HepG2 (cell line): Measurements from ENCODE around the gene COL9A3. TPM values are rescaled to one million over a fixed set of nuclear protein-coding genes. Genes with fewer than 3 reads are reported as not detected.

ENCODE experiments used
- ELF4 ChIP-seq: sonication (generic); formaldehyde crosslinking; IDR thresholded peaks from 2 replicates; pipeline ENCODE4 v1.5.0; 2020; ENCODE audit warnings: missing genetic modification reagents, mild to moderate bottlenecking, moderate library complexity, borderline replicate concordance
- HES4 ChIP-seq: sonication (generic); formaldehyde crosslinking; IDR thresholded peaks from 2 replicates; pipeline ENCODE4 v1.9.0; 2021; ENCODE audit warnings: mild to moderate bottlenecking, missing genetic modification reagents, borderline replicate concordance
- HNF4A ChIP-seq: sonication (generic); formaldehyde crosslinking; IDR thresholded peaks from 2 replicates; pipeline ENCODE4 v1.4.0; 2020; ENCODE audit warnings: missing genetic modification reagents
- HNRNPUL1 ChIP-seq: fragments of 200-400 bp; formaldehyde crosslinking; IDR thresholded peaks from 2 replicates; pipeline ENCODE4 v1.6.1; 2017; ENCODE audit warnings: low read depth, mild to moderate bottlenecking, low read length, moderate library complexity
- MED13 ChIP-seq: sonication (generic); formaldehyde crosslinking; IDR thresholded peaks from 2 replicates; pipeline ENCODE4 v1.5.0; 2020; ENCODE audit warnings: missing genetic modification reagents
- NONO ChIP-seq, 2 experiments: fragments of 450-650 bp in 1 of 2; sonication (generic) in 1 of 2; formaldehyde crosslinking in 1 of 2; IDR thresholded peaks in 1 of 2; conservative IDR thresholded peaks in 1 of 2; 2 replicates each; pipeline versions ENCODE4 v1.6.1 to v1.8.0; 2017 to 2022; ENCODE audit warnings: mild to moderate bottlenecking in 1 of 2, missing genetic modification reagents in 1 of 2, moderate library complexity in 1 of 2
- NR2C2 ChIP-seq: sonication (generic); formaldehyde crosslinking; IDR thresholded peaks from 2 replicates; pipeline ENCODE4 v1.4.0; 2020; ENCODE audit warnings: missing genetic modification reagents, mild to moderate bottlenecking, moderate library complexity, borderline replicate concordance
- NRL ChIP-seq: sonication (generic); formaldehyde crosslinking; IDR thresholded peaks from 2 replicates; pipeline ENCODE4 v1.5.0; 2020; ENCODE audit warnings: missing genetic modification reagents, mild to moderate bottlenecking, moderate library complexity, borderline replicate concordance
- SAFB2 ChIP-seq: sonication (generic); formaldehyde crosslinking; IDR thresholded peaks from 2 replicates; pipeline ENCODE4 v1.5.1; 2020; ENCODE audit warnings: missing genetic modification reagents, low read depth, mild to moderate bottlenecking, borderline replicate concordance
- SNAI1 ChIP-seq: sonication (generic); formaldehyde crosslinking; IDR thresholded peaks from 2 replicates; pipeline ENCODE4 v1.5.0; 2020; ENCODE audit warnings: mild to moderate bottlenecking, missing genetic modification reagents, borderline replicate concordance
- ZNF180 ChIP-seq: sonication (generic); formaldehyde crosslinking; IDR thresholded peaks from 2 replicates; pipeline ENCODE4 v1.4.0; 2020; ENCODE audit warnings: low read depth, missing genetic modification reagents, borderline replicate concordance
- ZNF34 ChIP-seq: sonication (generic); formaldehyde crosslinking; IDR thresholded peaks from 2 replicates; pipeline ENCODE4 v1.4.0; 2020; ENCODE audit warnings: mild to moderate bottlenecking, missing genetic modification reagents, borderline replicate concordance
- ZNF746 ChIP-seq: sonication (generic); formaldehyde crosslinking; IDR thresholded peaks from 2 replicates; pipeline ENCODE4 v1.8.0; 2022; ENCODE audit warnings: mild to moderate bottlenecking, missing genetic modification reagents
- ZNF782 ChIP-seq: sonication (generic); formaldehyde crosslinking; IDR thresholded peaks from 2 replicates; pipeline ENCODE4 v1.4.0; 2020; ENCODE audit warnings: missing genetic modification reagents, mild to moderate bottlenecking, borderline replicate concordance
- polyA plus RNA-seq, 8 experiments: library from polyadenylated mRNA; depleted of rRNA in 3 of 8; stranded (reverse) in 7 of 8; unstranded in 1 of 8; fragments of >200 nt; fragmentation: Illumina TruSeq in 4 of 8; extraction: Trizol in 4 of 8; gene quantifications; 2 replicates each; pipeline versions ENCODE4 v1.2.1 to v1.2.3, GENCODE V29; 2011 to 2016; ENCODE audit warnings: low read depth in 4 of 8, missing spikeins in 1 of 8, mixed read lengths in 1 of 8; ENCODE audit not compliant: insufficient read depth in 1 of 8
- total RNA-seq, 5 experiments: library from RNA; depleted of rRNA; stranded (reverse); fragments of >200 nt; fragmentation: Illumina TruSeq; extraction: Trizol; gene quantifications; 2 replicates each; pipeline ENCODE4 v1.2.3, GENCODE V29; 2016; ENCODE audit warnings: low read depth in 1 of 5
- TF ChIP-seq, protein P1 (sequence below): sonication (generic); formaldehyde crosslinking; IDR thresholded peaks from 2 replicates; pipeline ENCODE4 v1.4.0; 2020; ENCODE audit warnings: mild to moderate bottlenecking, low read depth, missing genetic modification reagents
- TF ChIP-seq, protein P2 (sequence below): sonication (generic); formaldehyde crosslinking; IDR thresholded peaks from 2 replicates; pipeline ENCODE4 v1.4.0; 2020; ENCODE audit warnings: missing genetic modification reagents
- TF ChIP-seq, protein P3 (sequence below): sonication (generic); formaldehyde crosslinking; IDR thresholded peaks from 2 replicates; pipeline ENCODE4 v1.4.0; 2020; ENCODE audit warnings: mild to moderate bottlenecking, missing genetic modification reagents, borderline replicate concordance
- TF ChIP-seq, protein P4 (sequence below): sonication (generic); formaldehyde crosslinking; IDR thresholded peaks from 2 replicates; pipeline ENCODE4 v1.5.1; 2020; ENCODE audit warnings: missing genetic modification reagents, mild to moderate bottlenecking, borderline replicate concordance

Gene COL9A3
- total and polyA plus RNA-seq, 2 of the 13 experiments (the other 11 are each of a cell fraction or from before 2014, with no cell fraction given): 155 to 204 TPM

DNA sequence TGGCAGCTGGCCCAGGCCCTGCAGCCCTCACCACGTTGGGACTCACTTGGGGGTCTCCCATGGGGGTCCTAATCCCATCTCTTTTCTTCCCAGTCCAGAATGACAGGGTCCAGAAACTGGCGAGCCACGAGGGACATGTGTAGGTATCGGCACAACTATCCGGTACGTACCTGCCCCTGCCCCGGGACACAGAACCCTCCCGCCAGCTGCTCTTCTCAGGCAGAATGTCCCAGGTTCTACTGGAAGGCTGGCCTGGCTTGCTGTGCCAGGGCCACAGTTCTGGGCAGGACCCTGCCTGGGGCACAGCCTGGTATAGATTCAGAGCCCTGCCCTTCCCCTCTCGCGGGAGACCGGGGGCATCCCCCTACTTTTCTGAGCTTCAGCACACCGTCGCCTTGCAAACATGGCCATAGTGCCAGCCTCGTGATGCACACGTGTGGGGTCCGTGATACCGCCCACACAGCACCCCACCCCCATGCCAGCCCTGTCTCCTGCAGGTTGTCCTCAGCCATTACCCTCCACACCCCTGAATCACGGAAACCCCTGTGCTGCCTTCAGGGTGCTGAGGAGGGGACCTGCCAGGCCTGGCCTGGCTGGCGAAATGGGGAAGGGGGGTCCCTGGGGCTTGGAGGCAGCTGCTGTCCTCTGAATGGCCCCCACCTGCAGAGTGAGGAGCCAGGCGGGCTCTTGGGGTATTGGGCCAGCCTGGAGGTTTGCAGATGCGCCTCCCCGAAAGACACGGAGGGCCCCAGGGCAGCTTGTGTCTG lies 9.2 kb upstream of the COL9A3 start (continued):
- no peak for TF ChIP-seq NONO (IDR thresholded peaks at IDR 0.05)
- 0 out of 2 replicates have a peak, but pooled peaks have one; percentile 34 for TF ChIP-seq NONO (CRISPR knock-in tag; conservative IDR thresholded peaks at IDR 0.05)
- TF ChIP-seq, protein P1, sequence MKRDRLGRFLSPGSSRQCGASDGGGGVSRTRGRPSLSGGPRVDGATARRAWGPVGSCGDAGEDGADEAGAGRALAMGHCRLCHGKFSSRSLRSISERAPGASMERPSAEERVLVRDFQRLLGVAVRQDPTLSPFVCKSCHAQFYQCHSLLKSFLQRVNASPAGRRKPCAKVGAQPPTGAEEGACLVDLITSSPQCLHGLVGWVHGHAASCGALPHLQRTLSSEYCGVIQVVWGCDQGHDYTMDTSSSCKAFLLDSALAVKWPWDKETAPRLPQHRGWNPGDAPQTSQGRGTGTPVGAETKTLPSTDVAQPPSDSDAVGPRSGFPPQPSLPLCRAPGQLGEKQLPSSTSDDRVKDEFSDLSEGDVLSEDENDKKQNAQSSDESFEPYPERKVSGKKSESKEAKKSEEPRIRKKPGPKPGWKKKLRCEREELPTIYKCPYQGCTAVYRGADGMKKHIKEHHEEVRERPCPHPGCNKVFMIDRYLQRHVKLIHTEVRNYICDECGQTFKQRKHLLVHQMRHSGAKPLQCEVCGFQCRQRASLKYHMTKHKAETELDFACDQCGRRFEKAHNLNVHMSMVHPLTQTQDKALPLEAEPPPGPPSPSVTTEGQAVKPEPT (CRISPR knock-in tag): no peak
- TF ChIP-seq, protein P2, sequence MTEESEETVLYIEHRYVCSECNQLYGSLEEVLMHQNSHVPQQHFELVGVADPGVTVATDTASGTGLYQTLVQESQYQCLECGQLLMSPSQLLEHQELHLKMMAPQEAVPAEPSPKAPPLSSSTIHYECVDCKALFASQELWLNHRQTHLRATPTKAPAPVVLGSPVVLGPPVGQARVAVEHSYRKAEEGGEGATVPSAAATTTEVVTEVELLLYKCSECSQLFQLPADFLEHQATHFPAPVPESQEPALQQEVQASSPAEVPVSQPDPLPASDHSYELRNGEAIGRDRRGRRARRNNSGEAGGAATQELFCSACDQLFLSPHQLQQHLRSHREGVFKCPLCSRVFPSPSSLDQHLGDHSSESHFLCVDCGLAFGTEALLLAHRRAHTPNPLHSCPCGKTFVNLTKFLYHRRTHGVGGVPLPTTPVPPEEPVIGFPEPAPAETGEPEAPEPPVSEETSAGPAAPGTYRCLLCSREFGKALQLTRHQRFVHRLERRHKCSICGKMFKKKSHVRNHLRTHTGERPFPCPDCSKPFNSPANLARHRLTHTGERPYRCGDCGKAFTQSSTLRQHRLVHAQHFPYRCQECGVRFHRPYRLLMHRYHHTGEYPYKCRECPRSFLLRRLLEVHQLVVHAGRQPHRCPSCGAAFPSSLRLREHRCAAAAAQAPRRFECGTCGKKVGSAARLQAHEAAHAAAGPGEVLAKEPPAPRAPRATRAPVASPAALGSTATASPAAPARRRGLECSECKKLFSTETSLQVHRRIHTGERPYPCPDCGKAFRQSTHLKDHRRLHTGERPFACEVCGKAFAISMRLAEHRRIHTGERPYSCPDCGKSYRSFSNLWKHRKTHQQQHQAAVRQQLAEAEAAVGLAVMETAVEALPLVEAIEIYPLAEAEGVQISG (CRISPR knock-in tag): 0 out of 2 replicates have a peak, but pooled peaks have one; percentile 6
- TF ChIP-seq, protein P3, sequence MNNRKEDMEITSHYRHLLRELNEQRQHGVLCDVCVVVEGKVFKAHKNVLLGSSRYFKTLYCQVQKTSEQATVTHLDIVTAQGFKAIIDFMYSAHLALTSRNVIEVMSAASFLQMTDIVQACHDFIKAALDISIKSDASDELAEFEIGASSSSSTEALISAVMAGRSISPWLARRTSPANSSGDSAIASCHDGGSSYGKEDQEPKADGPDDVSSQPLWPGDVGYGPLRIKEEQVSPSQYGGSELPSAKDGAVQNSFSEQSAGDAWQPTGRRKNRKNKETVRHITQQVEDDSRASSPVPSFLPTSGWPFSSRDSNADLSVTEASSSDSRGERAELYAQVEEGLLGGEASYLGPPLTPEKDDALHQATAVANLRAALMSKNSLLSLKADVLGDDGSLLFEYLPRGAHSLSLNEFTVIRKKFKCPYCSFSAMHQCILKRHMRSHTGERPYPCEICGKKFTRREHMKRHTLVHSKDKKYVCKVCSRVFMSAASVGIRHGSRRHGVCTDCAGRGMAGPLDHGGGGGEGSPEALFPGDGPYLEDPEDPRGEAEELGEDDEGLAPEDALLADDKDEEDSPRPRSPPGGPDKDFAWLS: no peak
- peak; percentile 74; the same call in 1 of the 2 replicates for TF ChIP-seq NRL (CRISPR knock-in tag)
- TF ChIP-seq SAFB2: peak; percentile 57; the same call in 1 of the 2 replicates
- no peak for TF ChIP-seq HNF4A
- no peak for TF ChIP-seq HNRNPUL1
- TF ChIP-seq, protein P4, sequence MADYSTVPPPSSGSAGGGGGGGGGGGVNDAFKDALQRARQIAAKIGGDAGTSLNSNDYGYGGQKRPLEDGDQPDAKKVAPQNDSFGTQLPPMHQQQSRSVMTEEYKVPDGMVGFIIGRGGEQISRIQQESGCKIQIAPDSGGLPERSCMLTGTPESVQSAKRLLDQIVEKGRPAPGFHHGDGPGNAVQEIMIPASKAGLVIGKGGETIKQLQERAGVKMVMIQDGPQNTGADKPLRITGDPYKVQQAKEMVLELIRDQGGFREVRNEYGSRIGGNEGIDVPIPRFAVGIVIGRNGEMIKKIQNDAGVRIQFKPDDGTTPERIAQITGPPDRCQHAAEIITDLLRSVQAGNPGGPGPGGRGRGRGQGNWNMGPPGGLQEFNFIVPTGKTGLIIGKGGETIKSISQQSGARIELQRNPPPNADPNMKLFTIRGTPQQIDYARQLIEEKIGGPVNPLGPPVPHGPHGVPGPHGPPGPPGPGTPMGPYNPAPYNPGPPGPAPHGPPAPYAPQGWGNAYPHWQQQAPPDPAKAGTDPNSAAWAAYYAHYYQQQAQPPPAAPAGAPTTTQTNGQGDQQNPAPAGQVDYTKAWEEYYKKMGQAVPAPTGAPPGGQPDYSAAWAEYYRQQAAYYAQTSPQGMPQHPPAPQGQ (CRISPR knock-in tag): no peak
- 0 out of 2 replicates have a peak, but pooled peaks have one; percentile 17 for TF ChIP-seq HES4 (CRISPR knock-in tag)
- no peak for TF ChIP-seq NR2C2 (CRISPR knock-in tag)
- TF ChIP-seq ZNF782 (CRISPR knock-in tag): no peak
- TF ChIP-seq ZNF180: no peak
- TF ChIP-seq ELF4 (CRISPR knock-in tag): no peak
- peak; percentile 71; the same call in 1 of the 2 replicates for TF ChIP-seq SNAI1 (CRISPR knock-in tag)
- TF ChIP-seq MED13 (CRISPR knock-in tag): no peak
- TF ChIP-seq ZNF34 (CRISPR knock-in tag): no peak
- TF ChIP-seq ZNF746: peak; percentile 22; the same call in 1 of the 2 replicates
- TF ChIP-seq, all 625 proteins: peak for 25
